Measurements from ENCODE around the gene ANP32E.
"Not testable (repeated sequence)": the region's sequence is repeated elsewhere in the genome, so short reads cannot be mapped to it uniquely, and the experiment has no call there.

The ANP32E gene

DNA sequence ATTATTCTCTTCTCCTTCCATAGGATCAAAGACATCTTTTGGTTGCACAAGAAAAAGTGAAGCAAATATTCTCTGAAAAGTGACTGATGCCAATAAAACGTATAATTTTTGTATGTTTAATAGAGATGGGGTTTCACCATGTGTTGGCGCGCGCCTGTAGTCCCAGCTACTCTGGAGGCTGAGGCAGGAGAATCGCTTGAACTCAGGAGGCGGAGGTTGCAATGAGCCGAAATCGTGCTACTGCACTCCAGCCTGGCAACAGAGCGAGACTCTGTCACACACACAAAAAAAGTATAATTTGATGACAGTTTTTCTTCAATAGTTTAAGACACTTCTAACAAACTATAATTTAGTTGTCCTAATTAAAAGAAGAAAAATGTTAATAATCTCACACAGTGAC lies 23.8 kb downstream of the ANP32E start:
- DNase-seq: no peak

DNA sequence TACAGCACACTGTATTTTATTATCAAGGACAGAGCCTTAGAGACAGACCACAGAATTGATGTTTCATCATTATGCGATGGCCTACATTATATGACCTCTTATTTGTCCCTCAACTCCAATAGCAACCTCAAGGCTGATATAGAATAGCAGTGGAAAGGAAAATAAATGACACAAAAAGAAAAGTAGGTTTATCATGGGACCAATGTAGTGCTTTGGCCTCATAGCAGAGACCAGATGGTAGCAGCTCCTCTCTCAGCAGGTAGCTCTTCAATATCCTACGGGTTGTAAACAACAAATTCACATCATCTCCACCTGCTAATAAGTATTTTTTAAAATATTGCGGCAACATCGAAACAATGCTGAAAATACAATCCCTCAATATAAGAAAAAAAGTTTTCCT lies 25.2 kb downstream of the ANP32E start:
- DNase-seq: no peak

DNA sequence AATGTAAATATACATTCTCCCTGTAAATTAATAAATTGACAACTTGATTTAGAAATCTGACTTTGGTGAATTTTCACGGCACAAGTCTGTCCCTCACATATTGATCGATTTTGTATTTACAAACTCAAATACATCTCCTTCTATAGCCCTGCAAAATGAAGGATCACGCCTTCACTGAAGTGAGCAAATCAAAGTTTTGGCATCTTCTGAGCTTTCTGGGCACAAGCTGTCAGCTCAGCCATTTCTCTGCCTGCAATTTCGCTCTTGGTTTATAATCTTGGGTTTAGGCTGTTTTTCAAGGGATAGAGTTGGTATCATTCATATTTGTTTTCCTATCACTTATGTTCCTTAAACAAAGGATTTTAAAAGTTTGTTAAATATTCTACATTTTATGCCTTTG lies 25.8 kb downstream of the ANP32E start:
- DNase-seq: no peak

DNA sequence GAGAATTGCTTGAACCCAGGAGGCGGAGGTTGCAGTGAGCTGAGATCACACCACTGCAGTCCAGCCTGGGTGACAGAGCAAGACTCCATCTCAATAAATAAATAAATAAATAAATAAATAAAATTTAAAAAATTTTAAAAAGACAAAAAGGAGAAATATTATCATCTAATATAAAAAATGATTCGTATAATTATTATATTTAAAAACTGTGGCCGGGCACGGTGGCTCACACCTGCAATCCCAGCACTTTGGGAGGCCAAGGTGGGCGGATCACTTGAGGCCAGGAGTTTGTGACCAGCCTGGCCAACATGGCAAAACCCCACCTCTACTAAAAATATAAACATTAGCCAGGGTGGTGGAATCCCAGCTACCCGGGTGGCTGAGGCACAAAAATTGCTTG lies 27.5 kb downstream of the ANP32E start:
- not testable (repeated sequence) for DNase-seq

DNA sequence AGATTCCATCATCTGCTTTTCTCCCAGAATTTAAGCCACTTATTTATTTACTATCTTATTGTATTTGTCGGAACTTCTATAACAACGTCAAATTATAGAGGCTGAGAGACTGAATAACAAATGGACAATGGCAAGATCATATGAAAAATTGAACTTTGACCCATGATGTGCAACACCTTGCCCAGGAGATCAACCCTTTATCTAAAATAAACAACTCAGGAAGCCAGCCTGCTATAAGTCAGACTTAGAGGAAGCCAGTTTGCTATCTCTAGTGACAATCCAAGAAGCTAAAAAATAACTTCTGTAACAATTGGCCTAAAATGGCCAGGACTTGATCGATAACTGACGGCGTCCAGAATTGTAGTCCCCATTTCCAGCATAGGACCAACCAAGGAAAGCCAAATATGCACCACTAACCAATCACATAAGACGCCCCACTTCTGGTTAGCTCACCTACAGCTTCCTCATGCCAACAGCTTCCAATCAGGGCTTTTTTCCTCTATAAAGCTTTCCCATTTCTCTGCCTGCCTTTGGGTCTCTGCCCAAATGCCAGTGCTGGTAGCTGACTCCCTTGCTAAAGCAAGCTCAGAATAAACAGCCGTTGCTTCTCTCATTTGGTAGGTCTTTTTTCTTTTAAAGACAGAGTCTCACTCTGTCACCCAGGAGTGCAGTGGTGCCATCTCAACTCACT lies 28.5 kb downstream of the ANP32E start:
- DNase-seq: no peak

DNA sequence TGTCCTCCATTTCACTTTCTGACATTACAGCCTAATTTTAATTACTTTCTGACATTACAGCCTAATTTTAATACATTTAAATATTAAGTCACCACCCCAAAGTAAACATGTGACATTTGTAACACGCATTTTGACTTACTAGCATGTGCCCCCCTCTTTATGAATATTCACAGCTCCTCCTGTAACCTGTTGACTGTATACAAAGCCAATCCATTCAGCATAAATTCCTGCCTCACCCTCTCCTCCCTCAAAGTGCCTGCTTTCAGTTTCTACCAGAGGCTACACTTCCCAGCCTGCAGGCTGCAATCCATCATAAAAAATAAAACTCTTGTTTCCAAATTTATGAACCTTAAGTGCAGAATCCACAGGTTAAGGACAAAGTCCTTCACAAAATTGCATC lies 39.5 kb downstream of the ANP32E start:
- no peak for DNase-seq

DNA sequence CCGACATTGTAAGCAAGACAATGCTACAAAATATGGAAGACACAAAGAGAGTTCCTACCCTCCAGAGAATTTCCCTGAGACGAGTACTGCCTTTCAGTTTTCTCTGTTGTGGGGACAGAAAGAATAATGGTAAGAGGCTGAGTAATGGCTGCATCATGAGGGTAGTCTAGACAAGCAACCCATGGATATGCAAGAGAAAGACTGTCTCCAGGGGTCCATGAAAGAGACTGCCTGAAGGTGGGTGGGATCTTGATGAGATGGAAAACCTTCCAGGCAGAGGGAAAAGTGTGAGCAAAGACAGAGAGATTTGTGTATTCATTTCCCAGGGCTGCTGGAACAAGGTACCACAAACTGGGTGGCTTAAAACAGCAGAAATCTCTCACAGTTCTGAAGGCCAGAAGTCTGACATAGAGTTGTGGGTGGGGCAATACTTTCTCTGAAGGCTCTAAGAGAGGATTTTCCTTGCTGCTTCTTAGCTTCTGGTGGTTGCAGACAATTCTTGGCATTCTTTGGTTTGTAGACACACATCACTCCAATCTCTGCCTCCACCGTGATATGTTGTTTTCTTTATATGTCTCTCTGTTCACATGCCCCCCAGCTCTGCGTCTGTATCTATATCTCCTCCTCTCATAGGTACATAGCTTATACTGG lies 41.4 kb downstream of the ANP32E start:
- DNase-seq: no peak

DNA sequence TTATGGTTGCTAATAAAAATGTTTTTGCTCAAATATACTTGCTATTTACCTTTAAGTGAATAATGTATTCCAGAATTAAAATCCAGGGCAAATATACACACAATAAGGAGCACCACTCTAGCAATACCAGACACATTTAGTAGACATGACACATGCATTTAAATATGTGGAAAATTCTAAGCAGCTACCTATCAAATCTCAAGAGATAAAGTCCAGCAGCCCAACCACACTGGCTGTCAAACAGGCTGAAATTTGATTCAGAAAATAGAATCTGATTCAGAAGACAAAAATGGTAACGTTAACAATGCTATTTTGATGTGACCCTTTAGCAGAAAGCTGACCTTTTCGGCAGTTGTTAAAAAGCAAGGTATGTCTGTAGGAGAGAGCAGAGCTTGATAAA lies 43.9 kb downstream of the ANP32E start:
- no peak for DNase-seq

DNA sequence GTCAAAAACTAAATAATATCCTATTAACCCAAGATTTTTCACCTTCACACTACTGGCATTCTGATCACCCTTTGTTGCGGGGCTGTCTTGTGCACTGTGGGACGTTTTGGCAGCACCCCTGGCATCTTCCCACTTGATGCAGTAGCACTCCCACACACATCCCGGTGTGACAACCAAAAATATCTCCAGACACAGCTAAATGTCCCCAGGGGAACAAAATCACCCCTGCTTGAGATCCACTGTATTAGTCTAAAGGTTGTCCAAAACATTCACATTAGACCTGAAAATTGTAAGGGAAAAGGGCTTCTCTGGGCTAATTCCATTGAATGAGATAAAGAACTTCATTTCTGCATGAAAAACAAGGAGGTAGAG lies 48.4 kb downstream of the ANP32E start:
- no peak for DNase-seq

DNA sequence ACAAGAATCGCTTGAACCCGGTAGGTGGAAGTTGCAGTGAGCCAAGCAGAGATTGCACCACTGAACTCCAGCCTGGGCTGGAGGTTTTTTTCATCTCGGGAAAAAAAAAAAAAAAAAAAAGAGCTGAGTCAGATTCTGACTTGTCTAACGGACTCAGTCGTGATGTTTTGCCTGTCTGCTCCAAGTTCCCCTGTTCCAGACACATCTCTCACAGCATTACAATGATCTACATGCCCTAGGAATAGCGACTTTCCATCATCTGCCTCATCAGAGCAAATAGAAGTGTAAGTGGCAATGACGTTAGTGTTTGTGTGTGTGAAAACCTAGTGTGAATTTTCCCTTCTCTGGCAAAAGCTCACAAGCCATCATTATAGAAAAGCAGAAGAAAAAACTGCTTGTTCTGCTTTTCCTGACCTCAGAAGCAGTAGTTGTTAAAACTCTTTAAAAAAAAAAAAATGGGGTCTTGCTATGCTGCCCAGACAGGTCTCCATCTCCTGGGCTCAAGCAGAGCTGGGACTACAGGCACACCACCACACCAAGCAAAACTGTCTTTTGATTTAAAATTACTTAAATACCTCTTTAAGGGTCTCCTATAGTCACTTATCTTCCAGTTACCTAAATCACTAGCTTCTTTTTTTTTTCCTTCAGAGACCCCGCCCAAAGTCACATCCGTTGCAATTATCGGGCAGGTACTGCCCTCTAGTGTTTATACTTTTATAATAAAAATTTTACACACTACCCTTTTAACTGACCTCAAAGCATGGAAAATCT lies 48.9 kb downstream of the ANP32E start:
- peak; percentile 17 for DNase-seq

DNA sequence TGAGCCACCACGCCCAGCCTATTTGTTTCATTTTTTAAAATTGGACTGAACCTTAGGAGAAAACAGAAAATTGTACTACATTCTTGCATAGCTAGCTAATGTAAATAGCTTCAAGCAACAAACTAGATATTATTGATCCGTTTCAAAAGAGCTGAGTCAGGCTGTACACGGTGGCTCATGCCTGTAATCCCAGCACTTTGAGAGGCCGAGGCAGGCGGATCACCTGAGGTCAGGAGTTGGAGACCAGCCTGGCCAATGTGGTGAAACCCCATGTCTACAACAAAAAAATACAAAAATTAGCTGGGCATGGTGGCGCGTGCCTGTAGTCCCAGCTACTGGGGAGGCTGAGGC lies 49.5 kb downstream of the ANP32E start:
- not testable (repeated sequence) for DNase-seq

DNA sequence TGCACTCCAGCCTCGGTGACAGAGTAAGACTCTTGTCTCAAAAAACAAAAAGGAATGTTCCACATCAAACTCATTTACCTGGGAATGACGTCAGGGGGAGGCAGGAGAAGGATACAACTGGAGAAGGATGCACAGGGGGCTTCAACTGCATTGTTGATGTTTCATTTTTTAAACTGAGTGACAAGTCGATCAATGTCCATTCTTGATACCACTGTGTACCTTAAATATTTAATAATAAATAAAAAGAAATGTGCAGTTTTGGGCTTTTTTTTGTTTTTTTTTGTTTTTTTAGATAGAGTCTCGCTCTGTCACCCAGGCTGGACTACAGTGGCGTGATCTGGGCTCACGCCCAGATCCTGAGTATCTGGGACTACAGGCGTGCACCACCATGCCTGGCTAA lies 50.4 kb downstream of the ANP32E start:
- DNase-seq: no peak

DNA sequence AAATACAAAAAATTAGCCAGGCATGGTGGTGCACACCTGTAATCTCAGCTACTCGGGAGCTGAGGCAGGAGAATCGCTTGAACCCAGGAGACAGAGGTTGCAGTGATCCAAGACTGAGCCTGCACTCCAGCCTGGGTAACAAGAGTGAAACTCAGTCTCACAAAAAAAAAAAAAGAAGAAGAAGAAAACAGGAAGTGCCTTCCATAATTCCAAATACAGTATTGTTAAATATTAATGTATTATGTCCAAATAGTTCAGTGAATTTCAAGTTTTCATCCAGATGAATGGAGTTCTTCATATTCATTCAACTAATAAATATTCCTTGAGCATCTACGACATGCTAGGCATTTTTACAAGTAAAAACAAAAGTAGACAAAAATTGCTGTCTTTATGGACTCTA lies 52.9 kb downstream of the ANP32E start:
- DNase-seq: no peak

DNA sequence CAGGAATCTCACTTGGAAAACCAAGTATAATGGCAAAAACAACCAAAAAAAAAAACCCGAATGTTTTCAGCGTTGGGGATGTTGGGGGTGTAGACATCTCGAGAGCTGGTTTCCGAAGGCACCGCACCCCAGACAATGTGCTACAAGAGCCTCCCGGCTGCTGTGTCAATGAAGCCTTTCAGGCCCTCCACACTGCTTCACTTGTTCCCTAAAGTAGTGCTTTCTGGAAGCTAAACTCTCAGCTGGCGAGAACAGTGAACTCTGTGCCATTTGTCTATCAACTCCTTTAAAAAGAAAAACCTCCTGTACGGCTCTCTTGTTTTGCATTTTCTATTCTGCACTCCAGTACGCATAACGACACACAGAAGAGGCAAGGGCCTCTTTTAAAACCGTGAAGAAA lies 53.7 kb downstream of the ANP32E start:
- DNase-seq: no peak

DNA sequence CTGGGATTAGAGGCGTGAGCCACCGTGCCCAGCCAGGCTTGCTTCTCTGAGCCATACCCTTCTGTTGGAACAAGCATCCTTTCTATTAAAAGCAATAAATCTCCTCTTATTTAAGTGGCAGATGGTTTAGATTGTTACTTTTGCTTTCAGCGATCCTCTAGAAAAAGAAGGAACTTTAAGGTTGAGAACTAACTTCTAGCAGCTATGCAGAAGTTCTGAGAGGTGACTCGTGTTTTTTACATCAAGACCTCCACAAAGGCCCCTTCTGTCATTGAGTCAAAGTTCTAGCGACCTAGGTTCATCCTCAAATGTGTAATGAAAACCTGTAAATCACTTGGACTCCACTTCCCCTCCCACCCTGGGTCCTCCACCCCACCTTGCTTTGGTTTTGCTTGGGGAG lies 55.4 kb downstream of the ANP32E start:
- no peak for DNase-seq

DNA sequence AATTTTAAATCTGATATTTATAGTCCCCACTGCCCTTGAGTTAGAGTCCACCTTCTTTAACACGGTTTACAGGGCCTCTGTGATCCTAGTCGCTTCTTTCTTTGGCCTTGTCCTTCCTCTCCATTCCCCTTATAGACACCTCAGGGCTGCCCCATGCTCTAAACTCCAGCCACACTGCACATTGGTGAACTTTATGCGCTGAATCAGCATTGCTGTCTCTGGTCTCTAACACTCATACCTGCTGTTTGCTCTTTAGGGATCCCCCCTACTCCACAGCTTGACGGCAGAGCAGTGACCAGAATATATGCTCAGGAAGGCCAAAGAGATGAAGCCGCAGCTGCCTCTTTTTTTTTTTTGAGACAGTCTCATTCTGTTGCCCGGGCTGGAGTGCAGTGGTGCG lies 56.0 kb downstream of the ANP32E start:
- no peak for DNase-seq

DNA sequence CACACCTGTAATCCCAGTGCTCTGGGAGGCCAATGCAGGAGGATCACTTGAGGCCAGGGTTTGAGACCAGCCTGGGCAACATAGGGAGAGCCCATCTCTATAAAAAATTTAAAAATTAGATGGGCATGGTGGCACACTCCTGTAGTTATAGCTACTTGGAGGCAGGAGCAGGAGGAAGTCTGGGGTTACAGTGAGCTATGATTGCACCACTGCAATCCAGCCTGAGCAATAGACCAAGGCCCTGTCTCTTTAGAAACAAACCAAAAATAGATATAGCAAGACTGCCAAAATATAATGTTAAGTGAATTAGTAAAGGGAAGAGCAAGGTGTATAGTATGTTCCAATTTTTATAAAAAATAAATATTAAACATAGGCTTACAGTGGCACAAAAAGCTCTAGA lies 57.4 kb downstream of the ANP32E start:
- DNase-seq: no peak

DNA sequence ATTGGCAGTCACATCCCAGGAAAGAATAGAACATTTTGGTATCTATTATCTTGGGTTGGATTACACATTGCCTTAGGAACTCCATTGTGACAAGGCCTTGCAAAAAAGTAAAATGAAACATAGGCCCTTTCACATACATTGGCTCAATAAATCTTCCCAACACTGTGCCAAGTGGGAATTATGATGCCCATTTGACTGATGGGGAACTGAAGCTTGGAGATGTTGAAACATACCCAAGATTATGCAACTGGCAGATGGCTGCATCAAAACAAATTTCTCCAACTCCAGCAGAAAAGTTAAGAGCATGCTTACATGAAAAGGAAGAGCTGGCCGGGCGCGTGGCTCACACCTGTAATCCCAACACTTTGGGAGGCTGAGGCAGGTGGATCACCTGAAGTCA lies 59.3 kb downstream of the ANP32E start:
- no peak for DNase-seq

DNA sequence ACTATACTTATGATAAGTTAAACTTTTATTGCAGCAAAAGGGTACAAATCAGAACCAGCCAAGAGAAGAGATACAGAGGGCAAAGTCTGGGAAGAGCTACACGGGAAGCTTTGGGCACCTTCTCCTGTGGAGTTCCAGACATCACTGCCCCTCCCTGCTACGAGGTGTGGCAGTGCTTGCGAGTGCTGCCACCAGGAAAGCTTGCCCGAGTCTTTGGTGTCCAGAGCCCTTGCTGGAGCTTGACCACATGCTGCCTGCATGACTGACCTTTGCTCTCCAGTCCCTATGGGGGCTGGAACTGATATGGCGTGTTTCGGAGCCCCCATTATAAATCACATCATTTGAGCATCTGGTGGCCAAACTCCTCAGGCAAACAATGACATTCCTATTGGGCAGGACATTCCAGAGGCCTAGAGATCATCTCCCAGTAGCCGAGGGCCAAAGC lies 62.7 kb downstream of the ANP32E start:
- no peak for DNase-seq

DNA sequence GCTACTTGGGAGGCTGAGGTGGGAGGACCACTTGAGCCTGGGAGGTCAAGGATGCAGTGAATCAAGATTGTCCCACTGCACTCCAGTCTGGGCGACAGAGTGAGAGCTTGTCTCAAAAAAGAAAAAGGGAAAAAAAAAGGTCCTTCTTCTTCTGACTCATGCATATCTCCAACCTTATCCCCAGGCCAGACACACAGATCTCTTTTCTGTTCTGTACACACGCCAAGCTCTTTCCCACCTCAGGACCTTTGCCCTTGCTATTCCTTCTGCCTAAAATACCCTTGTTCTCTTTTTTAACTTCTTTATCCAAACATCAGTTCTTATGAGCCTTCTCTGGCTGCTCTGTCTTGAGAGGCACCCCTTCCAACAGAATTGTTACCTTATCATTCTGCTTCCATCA lies 64.1 kb downstream of the ANP32E start:
- DNase-seq: no peak

DNA sequence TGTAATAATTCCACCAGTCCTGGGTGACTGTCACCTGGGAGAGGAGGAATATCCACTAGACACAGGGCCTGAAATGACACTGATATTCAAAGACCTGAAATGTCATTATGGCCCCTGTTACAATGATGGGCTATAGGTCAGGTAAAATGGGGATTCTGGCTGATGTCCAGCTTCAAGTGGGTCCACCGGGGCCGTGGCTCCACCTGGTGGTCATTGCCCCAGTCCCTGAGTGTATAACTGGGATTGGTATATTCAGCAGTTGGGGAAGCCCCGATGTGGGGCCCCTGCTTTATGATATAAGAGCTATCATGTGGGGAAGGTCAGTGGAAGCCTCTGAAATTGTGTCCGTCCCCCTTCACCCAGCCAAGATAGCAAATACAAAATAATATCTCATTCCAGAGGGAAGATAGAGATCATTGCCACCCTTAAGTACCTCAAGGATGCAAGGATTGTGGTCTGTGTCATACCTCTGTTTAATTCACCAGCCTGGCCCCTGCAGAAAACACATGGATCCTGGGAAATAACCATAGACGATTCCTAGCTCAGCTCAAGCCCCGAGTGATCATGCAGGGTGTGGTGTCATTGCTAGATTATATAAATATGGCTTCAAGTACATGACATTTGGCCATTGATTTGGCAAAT lies 66.8 kb downstream of the ANP32E start:
- no peak for DNase-seq
